Measurements from ENCODE around the gene CEP164.

CEP164 gene

GRCh38 chr11:117327567-117328374 is at the start of gene CEP164:
Gene CEP164 (plus strand): TSS chr11:117327854. CDS start chr11:117338587, 10,733 bp downstream.
- DNase-seq (ENCODE audit: low read depth in 2 of 2), result peak; percentile 89 to 90

GRCh38 chr11:117278347-117278746 is 49.3 kb upstream of the CEP164 start:
- no peak for DNase-seq (ENCODE audit: low read depth in 2 of 2)

- no peak for DNase-seq (ENCODE audit: low read depth in 2 of 2)
These were observed 47.8 kb upstream of the CEP164 start for GRCh38 chr11:117279711-117280376.

GRCh38 chr11:117281159-117281558 is 46.5 kb upstream of the CEP164 start:
- no peak for DNase-seq (ENCODE audit: low read depth in 2 of 2)

- no peak for DNase-seq (ENCODE audit: low read depth in 2 of 2)
These were observed 45.8 kb upstream of the CEP164 start for GRCh38 chr11:117281869-117282268.

GRCh38 chr11:117282956-117283355 is 44.7 kb upstream of the CEP164 start:
- DNase-seq (ENCODE audit: low read depth in 2 of 2), result no peak

GRCh38 chr11:117284053-117284452 is 43.6 kb upstream of the CEP164 start:
- no peak for DNase-seq (ENCODE audit: low read depth in 2 of 2)

- DNase-seq (ENCODE audit: low read depth in 2 of 2), result no peak
These were observed 41.1 kb upstream of the CEP164 start for GRCh38 chr11:117286588-117286987.

- DNase-seq (ENCODE audit: low read depth in 2 of 2), result no peak
These were observed 40.0 kb upstream of the CEP164 start for GRCh38 chr11:117287668-117288067.

- no peak for DNase-seq (ENCODE audit: low read depth in 2 of 2)
These were observed 37.9 kb upstream of the CEP164 start for GRCh38 chr11:117289795-117290194.

GRCh38 chr11:117290809-117291396 is 36.8 kb upstream of the CEP164 start, which contains the start of gene BACE1-AS:
Gene BACE1-AS (plus strand): TSS chr11:117291346.
- DNase-seq (ENCODE audit: low read depth in 2 of 2), result no peak

- DNase-seq (ENCODE audit: low read depth in 2 of 2), result no peak
These were observed 35.0 kb upstream of the CEP164 start for GRCh38 chr11:117292616-117293015.

GRCh38 chr11:117295438-117296137 is 32.1 kb upstream of the CEP164 start:
- no peak for DNase-seq (ENCODE audit: low read depth in 2 of 2)

GRCh38 chr11:117296881-117297280 is 30.8 kb upstream of the CEP164 start:
- DNase-seq (ENCODE audit: low read depth in 2 of 2), result no peak

- no peak for DNase-seq (ENCODE audit: low read depth in 2 of 2)
These were observed 29.5 kb upstream of the CEP164 start for GRCh38 chr11:117298195-117298594.

- no peak for DNase-seq (ENCODE audit: low read depth in 2 of 2)
These were observed 28.0 kb upstream of the CEP164 start for GRCh38 chr11:117299351-117300282.

GRCh38 chr11:117300283-117300663 is 27.4 kb upstream of the CEP164 start:
- no peak for DNase-seq (ENCODE audit: low read depth in 2 of 2)

- no peak for DNase-seq (ENCODE audit: low read depth in 2 of 2)
These were observed 26.9 kb upstream of the CEP164 start for GRCh38 chr11:117300773-117301172.

GRCh38 chr11:117302228-117302627 is 25.4 kb upstream of the CEP164 start:
- no peak for DNase-seq (ENCODE audit: low read depth in 2 of 2)

- DNase-seq (ENCODE audit: low read depth in 2 of 2), result no peak
These were observed 24.6 kb upstream of the CEP164 start for GRCh38 chr11:117303101-117303500.
